ENCODE results near the gene CLTA. TPM values are rescaled to one million over a fixed set of nuclear protein-coding genes. Genes with fewer than 3 reads are reported as not detected.

The CLTA gene
- total RNA-seq, 2 experiments from 2014 or later: 156 to 158 TPM

DNA sequence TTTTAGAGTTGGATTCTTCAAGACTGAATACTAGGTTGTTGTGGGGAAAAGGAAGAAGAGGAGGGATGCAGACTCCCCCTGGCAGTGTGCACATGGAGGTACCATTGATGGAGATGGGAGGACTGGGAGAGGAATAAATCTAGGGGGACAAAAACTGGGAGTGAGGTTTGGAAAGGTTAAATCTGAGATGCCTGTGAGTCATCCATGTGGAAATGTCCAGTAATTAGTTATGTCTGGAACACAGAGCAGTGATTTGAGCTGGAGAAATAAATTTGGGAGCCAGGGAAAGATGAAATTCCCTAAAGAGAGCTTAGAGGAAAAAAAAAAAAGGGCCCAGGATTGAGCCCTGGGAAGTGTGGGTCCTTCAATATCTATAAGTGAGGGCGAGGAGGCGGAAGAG is 29.5 kb upstream of the CLTA start:
- no peak overlapping the region for H3K4me3 Mint-ChIP-seq
- peaks cover 38% of the 10 kb centered on the region for H3K36me3 Mint-ChIP-seq (ENCODE audit: low read depth)
- POLR2A ChIA-PET: no interaction called here

DNA sequence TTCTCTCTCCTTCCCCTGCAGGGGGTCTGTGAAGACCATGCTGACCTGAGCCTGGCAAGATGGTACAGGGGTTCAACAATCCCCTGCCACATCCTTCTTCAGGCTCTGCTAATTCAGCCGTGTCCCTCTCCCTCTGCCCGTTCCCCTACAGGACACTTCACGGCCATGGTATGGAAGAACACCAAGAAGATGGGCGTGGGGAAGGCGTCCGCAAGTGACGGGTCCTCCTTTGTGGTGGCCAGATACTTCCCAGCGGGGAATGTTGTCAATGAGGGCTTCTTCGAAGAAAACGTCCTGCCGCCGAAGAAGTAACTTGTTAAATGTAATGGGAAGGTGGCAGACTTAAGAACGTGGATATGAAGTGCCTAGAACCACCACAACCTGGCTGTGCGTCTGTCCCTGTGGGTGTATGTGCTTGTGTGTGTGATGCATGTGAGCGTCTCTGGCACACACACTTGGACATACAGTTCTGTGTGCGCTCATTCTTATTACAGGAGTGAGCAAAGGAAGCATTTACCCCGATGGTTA is 28.4 kb upstream of the CLTA start:
- peaks cover 32% of the 10 kb centered on the region for H3K4me1 Mint-ChIP-seq
- no peak overlapping the region for H3K27ac Mint-ChIP-seq
- CTCF ChIA-PET: interaction anchor here (0.9 kb wide), 1 partner anchor 36 kb away, joined by 3 read pairs; no protein-coding TSS in a partner anchor
- H3K36me3 Mint-ChIP-seq (ENCODE audit: low read depth): peaks cover 33% of the 10 kb centered on the region
- peaks cover 5% of the 10 kb centered on the region for H3K27me3 Mint-ChIP-seq
- no peak for DNase-seq
- POLR2A ChIA-PET: no interaction called here
- H3K9me3 Mint-ChIP-seq: peaks cover 6% of the 10 kb centered on the region
- H3K4me3 Mint-ChIP-seq: no peak overlapping the region

More for the DNA sequence above, 29.5 kb upstream of the CLTA start:
- Mint-ChIP-seq H3K4me1 (peaks cover 26% of the 10 kb centered on the region), H3K27me3 (peaks cover 2% of the 10 kb centered on the region), H3K9me3 (peaks cover 10% of the 10 kb centered on the region), H3K27ac (peak overlapping the region; percentile 47)
- CTCF ChIA-PET: no interaction called here
- DNase-seq: no peak

DNA sequence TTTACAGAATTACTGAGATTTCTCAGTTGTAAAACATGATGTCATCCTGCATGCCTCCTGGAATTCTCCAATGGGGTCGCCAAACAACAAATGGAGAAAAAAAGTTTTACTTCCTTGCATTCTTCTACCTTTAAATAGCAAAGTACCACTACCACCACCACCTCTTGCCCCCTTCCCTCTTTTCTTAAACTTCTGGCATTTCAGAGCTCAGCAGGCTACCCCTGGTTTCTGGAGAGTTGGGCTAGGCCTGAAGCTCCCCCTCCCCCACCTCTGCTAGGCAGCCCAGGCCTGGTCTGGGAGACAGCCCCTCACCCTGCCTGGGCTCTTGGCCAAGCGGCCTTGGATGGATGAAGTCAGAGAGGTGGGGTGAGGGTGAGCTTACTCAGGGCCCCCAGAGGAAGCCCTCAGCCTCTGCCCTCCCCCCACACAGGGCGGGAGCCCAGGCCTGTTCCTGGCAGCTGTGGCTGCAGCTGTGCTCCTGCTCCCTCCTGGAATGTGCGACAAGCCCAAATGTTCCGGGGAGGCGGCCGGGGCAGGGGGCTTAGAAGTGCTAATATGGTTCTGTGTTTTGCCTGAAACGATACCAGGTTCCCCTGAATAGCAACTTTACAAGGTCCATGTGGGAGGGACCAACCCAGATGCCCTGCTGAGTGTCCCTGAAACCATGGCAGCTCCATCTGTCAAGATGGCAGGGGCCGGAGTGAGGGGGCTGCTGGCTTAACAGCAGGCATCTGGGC is 27.5 kb upstream of the CLTA start:
- Mint-ChIP-seq H3K36me3 (ENCODE audit: low read depth) (peaks cover 26% of the 10 kb centered on the region), H3K4me3 (no peak overlapping the region), H3K27ac (no peak overlapping the region), H3K9me3 (peaks cover 4% of the 10 kb centered on the region), H3K27me3 (peaks cover 7% of the 10 kb centered on the region), H3K4me1 (peaks cover 30% of the 10 kb centered on the region)
- ChIA-PET POLR2A (no interaction called here), CTCF (interaction anchor here (0.5 to 7.9 kb wide), 7 partner anchors 15 to 968 kb away, joined by 3 to 91 read pairs (median 3); partner anchors contain the start of gene CLTA)
- no peak for DNase-seq

DNA sequence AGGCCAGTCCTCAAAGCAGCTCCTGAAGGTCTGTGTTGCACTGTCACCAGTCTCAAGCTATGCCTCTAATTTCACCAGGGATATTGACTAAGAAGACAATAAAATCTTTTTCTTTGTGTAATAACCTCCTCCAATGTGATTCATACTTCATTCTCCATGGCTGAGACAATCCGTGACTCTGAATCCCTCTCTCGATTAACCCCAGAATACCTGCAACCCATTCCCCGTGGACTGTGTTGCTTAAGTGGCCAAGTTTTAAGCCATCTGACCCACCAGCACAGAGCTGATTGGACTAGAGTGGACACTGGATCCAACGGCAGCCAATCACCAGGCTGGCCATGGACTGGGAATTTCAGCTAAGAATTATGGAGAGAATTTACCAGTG is 26.9 kb upstream of the CLTA start:
- H3K36me3 Mint-ChIP-seq (ENCODE audit: low read depth): peaks cover 22% of the 10 kb centered on the region
- peaks cover 26% of the 10 kb centered on the region for H3K4me1 Mint-ChIP-seq
- DNase-seq: no peak
- no peak overlapping the region for H3K4me3 Mint-ChIP-seq
- peaks cover 7% of the 10 kb centered on the region for H3K27me3 Mint-ChIP-seq
- H3K9me3 Mint-ChIP-seq: no peaks in the 10 kb centered on the region
- POLR2A ChIA-PET: no interaction called here
- no peak overlapping the region for H3K27ac Mint-ChIP-seq
- CTCF ChIA-PET: interaction anchor here (0.5 to 7.9 kb wide), 9 partner anchors 15 to 968 kb away, joined by 3 to 91 read pairs (median 4); partner anchors contain the start of gene CLTA

DNA sequence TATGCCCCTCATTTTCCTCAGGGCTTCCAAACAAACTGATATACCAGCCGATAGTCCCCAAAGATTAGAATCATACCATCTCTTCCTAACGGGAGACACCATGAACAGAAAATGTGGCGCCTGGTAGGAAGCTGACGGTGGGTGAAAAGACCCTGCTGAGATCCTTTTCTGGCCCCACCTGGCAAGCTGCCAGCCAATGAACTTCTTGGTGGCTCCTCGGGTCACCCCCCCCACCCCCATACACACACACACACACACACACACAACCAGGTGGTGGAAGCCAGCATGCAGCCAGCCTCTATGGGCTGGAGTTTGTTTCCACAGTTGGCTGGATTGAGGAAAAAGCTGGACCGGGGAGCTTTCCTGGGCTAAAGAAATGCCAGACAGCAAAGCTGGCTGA is 26.3 kb upstream of the CLTA start:
- H3K4me1 Mint-ChIP-seq: peaks cover 25% of the 10 kb centered on the region
- no peak overlapping the region for H3K4me3 Mint-ChIP-seq
- H3K36me3 Mint-ChIP-seq (ENCODE audit: low read depth): peaks cover 17% of the 10 kb centered on the region
- ChIA-PET CTCF (interaction anchor here (0.6 to 7.9 kb wide), 10 partner anchors 8 to 140 kb away, joined by 3 to 91 read pairs (median 4); partner anchors contain the start of gene CLTA), POLR2A (interaction anchor here (0.6 kb wide), 1 partner anchor 144 kb away, joined by 4 read pairs; no protein-coding TSS in a partner anchor)
- DNase-seq: no peak
- H3K9me3 Mint-ChIP-seq: no peaks in the 10 kb centered on the region
- peaks cover 7% of the 10 kb centered on the region for H3K27me3 Mint-ChIP-seq
- H3K27ac Mint-ChIP-seq: no peak overlapping the region

DNA sequence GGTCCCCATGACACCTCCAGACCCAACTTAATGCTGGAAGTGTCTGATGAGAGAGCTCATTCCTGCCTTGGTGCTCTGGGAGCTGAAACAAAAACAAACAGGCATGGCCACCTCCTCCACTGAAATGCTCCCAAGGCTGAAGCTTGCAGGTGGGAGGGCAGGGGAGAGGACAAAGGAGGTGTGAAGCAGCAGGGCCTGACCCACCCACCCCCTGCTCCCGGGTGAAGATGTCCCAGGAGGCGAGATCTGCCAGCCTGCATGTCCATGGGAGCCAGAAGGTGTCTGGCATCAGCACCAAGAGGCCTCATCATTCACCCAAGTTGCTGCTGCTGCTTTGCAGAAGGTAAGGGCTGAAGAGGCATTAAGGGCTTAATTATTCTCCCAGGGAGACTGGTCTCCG is 25.7 kb upstream of the CLTA start:
- Mint-ChIP-seq H3K4me1 (peaks cover 24% of the 10 kb centered on the region), H3K27ac (no peak overlapping the region), H3K4me3 (peak overlapping the region; percentile 30), H3K9me3 (no peaks in the 10 kb centered on the region), H3K27me3 (peaks cover 7% of the 10 kb centered on the region), H3K36me3 (ENCODE audit: low read depth) (peaks cover 13% of the 10 kb centered on the region)
- ChIA-PET CTCF (interaction anchor here (0.6 to 7.9 kb wide), 7 partner anchors 7 to 141 kb away, joined by 3 to 91 read pairs (median 4); no protein-coding TSS in a partner anchor), POLR2A (interaction anchor here (0.6 kb wide), 1 partner anchor 144 kb away, joined by 4 read pairs; no protein-coding TSS in a partner anchor)
- no peak for DNase-seq

DNA sequence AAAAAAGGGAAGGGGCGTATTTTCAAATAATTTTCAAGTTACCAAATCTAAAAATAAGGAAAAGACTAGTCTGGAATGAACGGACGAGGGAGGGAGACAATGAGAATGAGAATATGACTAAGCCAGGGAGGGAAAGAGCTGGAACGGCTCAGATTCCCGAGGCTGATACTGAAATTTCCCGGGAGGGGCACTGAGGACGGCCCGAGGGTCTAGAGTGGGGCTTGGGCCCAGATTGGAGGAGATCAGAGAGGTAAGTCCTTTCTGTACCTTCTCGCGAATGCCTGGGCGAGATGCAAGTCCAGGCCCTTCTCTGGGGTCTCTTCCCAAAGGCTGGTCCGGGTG is 24.9 kb upstream of the CLTA start:
- no peaks in the 10 kb centered on the region for H3K9me3 Mint-ChIP-seq
- no peak for DNase-seq
- peak overlapping the region; percentile 32 for H3K4me3 Mint-ChIP-seq
- H3K27ac Mint-ChIP-seq: peak overlapping the region; percentile 25
- H3K4me1 Mint-ChIP-seq: peaks cover 21% of the 10 kb centered on the region
- POLR2A ChIA-PET: no interaction called here
- CTCF ChIA-PET: interaction anchor here (0.7 to 7.9 kb wide), 14 partner anchors 8 to 360 kb away, joined by 3 to 91 read pairs (median 6); partner anchors contain the start of gene GLIPR2
- peaks cover 10% of the 10 kb centered on the region for H3K36me3 Mint-ChIP-seq (ENCODE audit: low read depth)
- peaks cover 7% of the 10 kb centered on the region for H3K27me3 Mint-ChIP-seq

DNA sequence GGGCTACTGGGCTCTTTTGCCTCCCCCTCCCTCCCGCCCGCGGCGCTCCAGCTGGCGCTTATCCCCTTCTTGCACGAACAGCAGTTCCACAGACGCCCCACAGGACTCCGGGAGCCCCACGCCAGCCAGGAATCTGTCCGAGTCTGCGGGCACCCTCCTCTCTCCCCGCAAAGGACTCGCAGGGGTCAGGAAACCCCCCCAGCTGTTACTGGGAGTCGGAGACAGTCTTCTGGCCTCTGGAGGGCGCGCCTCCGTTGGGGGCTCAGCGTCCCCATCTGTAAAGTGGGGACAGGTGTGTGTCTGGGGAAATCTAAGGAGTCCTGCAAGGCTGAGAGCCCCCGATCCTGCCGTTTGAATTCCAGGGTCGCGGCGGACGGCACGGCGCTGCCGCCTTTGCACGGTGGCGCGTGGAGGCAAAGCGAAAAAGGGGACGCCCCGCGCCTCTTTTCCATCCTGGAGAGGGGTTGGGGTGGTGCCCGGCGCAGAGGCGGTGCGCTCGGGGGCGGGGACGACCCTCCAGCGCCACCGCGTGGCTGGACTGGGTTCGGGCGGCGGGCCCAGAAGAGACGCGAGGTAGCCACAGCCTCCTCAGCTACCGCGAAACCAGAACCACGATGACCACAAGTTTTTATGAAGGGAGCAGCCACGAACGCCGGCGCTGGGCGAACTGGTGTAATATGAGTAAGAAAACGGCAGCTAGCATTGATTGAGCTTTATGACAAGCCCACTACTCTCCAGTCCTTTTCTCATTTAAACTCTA is 24.4 kb upstream of the CLTA start:
- Mint-ChIP-seq H3K9me3 (no peaks in the 10 kb centered on the region), H3K4me3 (peak overlapping the region; percentile 67), H3K27me3 (peaks cover 7% of the 10 kb centered on the region), H3K36me3 (ENCODE audit: low read depth) (peaks cover 6% of the 10 kb centered on the region), H3K4me1 (peaks cover 19% of the 10 kb centered on the region), H3K27ac (no peak overlapping the region)
- CTCF ChIA-PET: interaction anchor here (0.6 to 7.9 kb wide), 29 partner anchors 9 to 361 kb away, joined by 3 to 91 read pairs (median 4); partner anchors contain the start of genes CLTA and GLIPR2
- POLR2A ChIA-PET: interaction anchor here (0.9 kb wide), 1 partner anchor 24 kb away, joined by 3 read pairs; the partner anchor contains the start of gene CLTA
- DNase-seq: peak; percentile 82

DNA sequence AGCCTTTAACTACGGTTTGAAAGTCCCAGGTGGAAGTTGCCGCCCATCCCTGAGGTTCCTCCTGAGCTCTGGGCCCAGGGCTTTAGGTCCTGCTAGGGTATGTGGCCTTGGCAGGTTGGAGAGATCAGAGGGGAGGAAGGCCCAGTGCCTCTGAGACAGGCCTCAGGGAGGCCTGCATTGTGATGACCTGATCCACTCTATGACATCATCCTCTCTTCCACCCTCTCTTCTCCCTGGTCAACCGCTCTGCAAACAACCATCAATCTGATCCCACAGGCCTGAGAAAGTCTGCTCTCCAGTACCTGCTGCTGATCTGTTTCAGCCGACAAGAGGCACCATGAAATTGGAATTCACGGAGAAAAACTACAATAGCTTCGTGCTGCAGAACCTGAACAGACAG is 21.6 kb upstream of the CLTA start, which contains the start of gene CCIN:
TSS of gene CCIN (plus strand) at position 223 of the 400 bp plus-strand sequence. CDS start at position 338, 115 bp downstream.
- Mint-ChIP-seq H3K27ac (no peak within 1 kb of the TSS), H3K36me3 (ENCODE audit: low read depth) (no peaks in the 10 kb centered on the region), H3K4me3 (no peak within 1 kb of the TSS), H3K4me1 (peaks cover 13% of the 10 kb centered on the region), H3K27me3 (peaks cover 7% of the 10 kb centered on the region), H3K9me3 (no peaks in the 10 kb centered on the region)
- ChIA-PET CTCF (interaction anchor here (1.1 to 7.9 kb wide), 8 partner anchors 18 to 68 kb away, joined by 3 to 91 read pairs (median 4); partner anchors contain the start of gene CLTA), POLR2A (no interaction called here)
- no peak for DNase-seq

DNA sequence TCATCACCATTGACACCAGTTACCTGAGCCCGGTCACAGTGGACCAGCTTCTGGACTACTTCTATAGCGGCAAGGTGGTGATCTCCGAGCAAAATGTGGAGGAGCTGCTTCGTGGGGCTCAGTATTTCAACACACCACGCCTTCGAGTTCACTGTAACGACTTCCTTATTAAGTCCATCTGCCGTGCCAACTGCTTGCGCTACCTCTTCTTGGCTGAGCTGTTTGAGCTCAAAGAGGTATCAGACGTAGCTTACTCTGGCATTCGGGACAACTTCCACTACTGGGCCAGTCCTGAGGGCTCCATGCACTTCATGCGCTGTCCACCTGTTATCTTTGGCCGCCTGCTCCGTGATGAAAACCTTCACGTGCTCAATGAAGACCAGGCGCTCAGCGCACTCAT is 21.0 kb upstream of the CLTA start:
- Mint-ChIP-seq H3K27me3 (peaks cover 7% of the 10 kb centered on the region), H3K9me3 (no peaks in the 10 kb centered on the region), H3K4me3 (no peak overlapping the region), H3K36me3 (ENCODE audit: low read depth) (no peaks in the 10 kb centered on the region), H3K4me1 (peaks cover 14% of the 10 kb centered on the region), H3K27ac (no peak overlapping the region)
- no peak for DNase-seq
- ChIA-PET POLR2A (no interaction called here), CTCF (interaction anchor here (1.0 to 7.9 kb wide), 7 partner anchors 20 to 68 kb away, joined by 3 to 91 read pairs (median 4); partner anchors contain the start of gene CLTA)

DNA sequence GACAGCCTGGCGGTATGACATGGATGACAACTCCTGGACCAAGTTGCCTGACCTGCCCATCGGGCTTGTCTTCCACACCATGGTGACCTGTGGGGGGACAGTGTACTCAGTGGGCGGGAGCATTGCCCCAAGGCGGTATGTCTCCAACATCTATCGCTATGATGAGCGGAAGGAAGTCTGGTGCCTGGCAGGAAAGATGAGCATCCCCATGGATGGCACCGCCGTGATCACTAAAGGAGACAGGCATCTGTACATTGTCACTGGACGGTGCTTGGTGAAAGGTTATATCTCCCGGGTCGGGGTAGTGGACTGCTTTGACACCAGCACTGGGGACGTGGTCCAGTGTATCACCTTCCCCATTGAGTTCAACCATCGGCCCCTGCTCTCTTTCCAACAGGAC is 20.2 kb upstream of the CLTA start:
- Mint-ChIP-seq H3K4me3 (no peak overlapping the region), H3K27me3 (peaks cover 8% of the 10 kb centered on the region), H3K36me3 (ENCODE audit: low read depth) (no peaks in the 10 kb centered on the region), H3K4me1 (peaks cover 12% of the 10 kb centered on the region), H3K27ac (no peak overlapping the region), H3K9me3 (no peaks in the 10 kb centered on the region)
- DNase-seq: no peak
- ChIA-PET CTCF (interaction anchor here (1.0 to 7.9 kb wide), 4 partner anchors 19 to 69 kb away, joined by 3 to 91 read pairs (median 8); partner anchors contain the start of gene CLTA), POLR2A (no interaction called here)

DNA sequence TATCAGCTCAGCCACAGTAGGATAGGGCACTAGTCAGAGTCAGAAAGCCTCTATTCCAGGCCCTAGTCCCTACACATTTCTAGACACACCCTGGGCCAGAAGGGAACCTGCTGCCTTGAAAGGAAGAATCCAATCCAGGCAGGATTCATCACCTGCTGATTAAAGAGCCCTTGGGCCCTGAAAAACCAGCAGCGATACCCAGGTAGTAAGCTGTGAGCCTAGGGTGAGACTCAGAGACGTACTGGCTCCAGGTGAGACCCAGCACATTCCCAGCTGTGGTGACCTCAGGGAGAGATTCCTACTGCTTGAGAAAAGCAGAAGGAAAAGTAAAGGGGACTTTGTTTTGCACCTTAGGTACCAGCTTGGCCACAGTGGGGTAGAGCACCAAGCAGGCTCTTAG is 16.9 kb upstream of the CLTA start:
- ChIA-PET CTCF (interaction anchor here (1.2 to 1.9 kb wide), 4 partner anchors 16 to 71 kb away, joined by 3 to 8 read pairs (median 4); no protein-coding TSS in a partner anchor), POLR2A (no interaction called here)
- H3K4me3 Mint-ChIP-seq: no peak overlapping the region
- no peaks in the 10 kb centered on the region for H3K9me3 Mint-ChIP-seq
- H3K27me3 Mint-ChIP-seq: peaks cover 3% of the 10 kb centered on the region
- no peak for DNase-seq
- no peak overlapping the region for H3K27ac Mint-ChIP-seq
- H3K4me1 Mint-ChIP-seq: peaks cover 6% of the 10 kb centered on the region
- H3K36me3 Mint-ChIP-seq (ENCODE audit: low read depth): no peaks in the 10 kb centered on the region
